Measurements from ENCODE around the gene PPIA.
"Not testable (repeated sequence)": the region's sequence is repeated elsewhere in the genome, so short reads cannot be mapped to it uniquely, and the experiment has no call there.

Gene PPIA

GRCh38 chr7:44791278-44792219 lies 4.9 kb upstream of the PPIA start:
- no peak for FAIRE-seq

GRCh38 chr7:44793919-44794318 lies 2.6 kb upstream of the PPIA start:
- no peak for FAIRE-seq

- FAIRE-seq = no peak
These were observed 2.1 kb upstream of the PPIA start for GRCh38 chr7:44794331-44794730.

- FAIRE-seq = no peak
These were observed 412 bp upstream of the PPIA start for GRCh38 chr7:44796034-44796503.

- no peak for FAIRE-seq
These were observed 1.1 kb downstream of the PPIA start for GRCh38 chr7:44797329-44798258.

- no peak for FAIRE-seq
These were observed 2.3 kb downstream of the PPIA start for GRCh38 chr7:44798649-44799305.

- no peak for FAIRE-seq
These were observed 3.5 kb downstream of the PPIA start for GRCh38 chr7:44799939-44800338.

- FAIRE-seq = no peak
These were observed 5.4 kb downstream of the PPIA start for GRCh38 chr7:44801890-44802289.

- no peak for FAIRE-seq
These were observed 6.0 kb downstream of the PPIA start for GRCh38 chr7:44802418-44803025.

- FAIRE-seq = not testable (repeated sequence)
These were observed 7.5 kb downstream of the PPIA start for GRCh38 chr7:44803828-44804519.

- FAIRE-seq = no peak
These were observed 9.5 kb downstream of the PPIA start for GRCh38 chr7:44805950-44806349.

GRCh38 chr7:44808914-44809393 lies 12.5 kb downstream of the PPIA start:
- no peak for FAIRE-seq

GRCh38 chr7:44811093-44811492 lies 14.6 kb downstream of the PPIA start:
- no peak for FAIRE-seq

GRCh38 chr7:44811571-44811970 lies 15.1 kb downstream of the PPIA start:
- no peak for FAIRE-seq

GRCh38 chr7:44814919-44815318 lies 18.4 kb downstream of the PPIA start:
- FAIRE-seq = no peak

- FAIRE-seq = no peak
These were observed 22.8 kb downstream of the PPIA start for GRCh38 chr7:44819292-44819691.

GRCh38 chr7:44823255-44823781 lies 26.8 kb downstream of the PPIA start:
- no peak for FAIRE-seq

GRCh38 chr7:44824894-44825526 lies 28.5 kb downstream of the PPIA start:
- FAIRE-seq = no peak

- FAIRE-seq = no peak
These were observed 31.1 kb downstream of the PPIA start for GRCh38 chr7:44827567-44827966.

- no peak for FAIRE-seq
These were observed 42.3 kb downstream of the PPIA start for GRCh38 chr7:44838751-44839150.

GRCh38 chr7:44842675-44843074 lies 46.2 kb downstream of the PPIA start:
- not testable (repeated sequence) for FAIRE-seq
